ENCODE data around the gene MYOM3.
A peak's percentile ranks its signal among the peaks of the same experiment; 100 is the strongest.

Gene MYOM3

DNA sequence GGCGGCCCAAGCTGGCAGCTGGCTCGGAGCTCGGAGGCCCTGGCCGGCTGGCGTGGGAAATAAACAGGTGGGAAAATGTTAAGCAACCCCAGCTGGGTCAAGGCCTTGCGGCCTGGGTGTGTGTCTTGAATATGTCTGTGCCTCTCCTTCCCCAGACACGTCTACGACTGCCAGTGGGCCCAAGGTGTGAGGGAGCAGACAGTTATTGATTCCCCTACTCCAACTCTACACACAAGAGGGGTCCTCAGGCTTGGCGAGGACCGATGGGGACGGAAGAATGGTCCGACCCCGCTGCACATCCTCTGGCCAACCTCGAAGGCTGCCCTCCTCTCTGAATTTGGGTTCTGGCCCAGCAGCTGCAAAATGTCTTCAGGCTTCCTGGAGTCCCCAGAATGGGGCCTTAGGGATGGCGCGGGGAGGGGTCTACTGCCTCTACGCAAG, 28.8 kb upstream of the MYOM3 start:
- intact Hi-C loops (cut with DNase I): no loop called here
- DNase-seq: no peak

- no peak for DNase-seq
Observed at GRCh38 chr1:24139841-24140425, 28.0 kb upstream of the MYOM3 start.

GRCh38 chr1:24139222-24139489, 27.2 kb upstream of the MYOM3 start:
- intact Hi-C loops (cut with DNase I): no loop called here
- no peak for DNase-seq

More at GRCh38 chr1:24139841-24140425, 28.0 kb upstream of the MYOM3 start:
- intact Hi-C loops (cut with DNase I): no loop called here

DNA sequence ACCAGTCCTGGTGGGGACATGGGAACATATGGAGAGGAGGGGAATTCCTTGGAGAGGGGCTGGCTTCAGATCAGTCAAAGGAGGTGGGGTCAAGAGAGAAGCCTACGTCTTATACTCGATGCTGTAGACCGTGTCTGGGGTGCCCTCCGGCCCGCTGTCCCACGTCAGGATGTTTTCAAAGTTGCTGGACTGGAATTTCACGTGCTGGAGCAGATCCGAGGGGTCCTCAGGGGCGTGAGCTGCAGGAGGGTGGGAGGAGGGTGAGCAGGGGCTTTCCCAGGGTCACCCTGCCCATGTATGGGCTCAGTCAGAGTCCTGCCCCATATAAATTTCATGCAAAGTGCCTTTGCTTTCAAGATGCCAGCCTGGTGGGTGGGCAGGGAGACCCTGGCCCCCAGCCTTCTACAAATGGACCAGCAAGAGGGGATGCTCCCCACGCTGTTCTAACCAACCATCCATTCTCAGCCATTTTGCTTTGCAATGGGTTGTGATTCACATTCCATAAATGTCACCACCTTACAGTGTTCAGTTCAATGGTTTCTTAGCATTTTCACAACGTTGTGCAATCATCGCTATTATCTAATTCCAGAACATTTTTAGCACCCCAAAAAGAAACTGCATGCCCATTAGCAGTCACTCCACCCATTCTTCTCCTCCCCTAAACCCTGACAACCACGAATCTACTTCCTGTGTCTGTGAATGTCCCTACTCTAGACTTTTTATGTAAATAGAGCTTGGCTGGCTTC, 26.7 kb upstream of the MYOM3 start:
- intact Hi-C loops (cut with DNase I): no loop called here
- no peak for DNase-seq

GRCh38 chr1:24136956-24137539, 25.1 kb upstream of the MYOM3 start:
- intact Hi-C loops (cut with DNase I): no loop called here
- no peak for DNase-seq

- intact Hi-C loops (cut with DNase I): no loop called here
- DNase-seq: no peak
Observed at GRCh38 chr1:24134376-24134775, 22.4 kb upstream of the MYOM3 start.

DNA sequence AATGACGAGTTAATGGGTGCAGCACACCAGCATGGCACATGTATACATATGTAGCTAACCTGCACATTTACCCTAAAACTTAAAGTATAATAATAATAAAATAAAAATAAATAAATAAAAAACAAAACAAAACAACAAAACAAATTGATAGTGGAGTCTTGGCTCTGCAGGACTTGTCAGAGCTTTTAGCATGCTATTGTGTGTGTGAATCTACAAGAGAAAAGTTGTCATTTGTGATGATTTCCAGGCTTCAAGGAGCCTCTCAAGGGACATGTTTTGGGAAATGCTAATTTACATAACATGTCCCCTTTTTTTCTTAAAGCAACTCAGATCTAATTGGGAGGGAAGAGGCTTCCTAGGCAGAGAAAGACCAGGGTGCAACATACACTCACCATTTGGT, 21.9 kb upstream of the MYOM3 start:
- DNase-seq: no peak
- intact Hi-C loops (cut with DNase I): no loop called here

DNA sequence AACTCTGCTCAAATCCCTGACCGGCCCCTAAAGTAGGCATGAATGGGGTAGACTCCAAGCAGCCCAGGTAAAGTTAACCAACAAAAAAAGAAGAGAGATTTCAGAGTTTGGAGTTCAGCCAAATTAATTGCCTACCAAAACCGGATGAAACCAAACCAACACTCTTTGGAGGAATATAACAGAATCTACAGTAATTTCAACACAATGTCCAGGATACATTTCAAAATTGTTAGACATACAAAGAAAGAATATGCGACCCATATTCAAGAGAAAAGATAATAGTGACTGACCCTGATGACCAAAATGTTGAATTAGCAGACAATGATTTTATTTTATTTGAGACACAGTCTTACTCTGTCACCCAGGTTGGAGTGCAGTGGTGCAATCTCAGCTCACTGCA, 18.4 kb upstream of the MYOM3 start:
- DNase-seq: no peak
- intact Hi-C loops (cut with DNase I): no loop called here

GRCh38 chr1:24127801-24128363, 15.9 kb upstream of the MYOM3 start:
- intact Hi-C loops (cut with DNase I): no loop called here
- DNase-seq: peak in 1 of 42 donors; percentile 7

- intact Hi-C loops (cut with DNase I): no loop called here
- DNase-seq: no peak
Observed at GRCh38 chr1:24127134-24127800, 15.3 kb upstream of the MYOM3 start.

DNA sequence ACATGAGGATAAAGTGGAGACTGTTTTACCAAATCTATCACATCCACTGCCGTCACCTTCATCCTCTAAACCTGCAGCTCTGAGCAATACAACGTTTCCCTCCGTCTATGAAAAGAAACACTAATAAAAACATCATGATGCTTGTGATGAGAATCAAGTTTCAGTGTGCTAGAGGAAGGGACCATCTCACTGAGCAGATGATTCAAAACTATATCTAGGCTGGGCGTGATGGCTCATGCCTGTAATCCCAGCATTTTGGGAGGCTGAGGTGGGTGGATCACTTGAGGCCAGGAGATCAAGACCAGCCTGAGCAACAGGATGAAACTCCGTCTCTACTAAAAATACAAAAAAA, 14.7 kb upstream of the MYOM3 start:
- intact Hi-C loops (cut with DNase I): no loop called here
- no peak for DNase-seq

GRCh38 chr1:24126018-24126671, 14.2 kb upstream of the MYOM3 start:
- intact Hi-C loops (cut with DNase I): no loop called here
- peak in 2 of 42 donors; percentile 5 to 44 for DNase-seq

DNA sequence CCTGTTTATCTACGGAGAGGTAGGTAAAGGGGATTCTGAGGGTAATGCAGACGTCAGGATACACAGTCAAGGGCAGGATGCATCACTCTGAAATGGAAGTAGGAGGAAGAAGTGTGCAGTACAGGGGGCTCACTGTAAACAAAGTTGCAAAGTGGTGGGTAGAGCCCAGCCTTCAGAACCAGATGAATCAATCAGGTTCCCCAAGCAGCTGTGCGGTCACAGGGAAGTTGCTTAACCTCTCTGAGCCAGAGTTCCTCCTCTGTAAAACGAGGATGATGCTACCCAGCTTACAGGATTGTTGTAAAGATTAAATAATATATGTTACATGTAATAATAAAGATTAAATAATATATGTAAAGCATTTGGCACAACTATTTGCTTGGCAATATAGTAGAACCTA, 13.5 kb upstream of the MYOM3 start:
- intact Hi-C loops (cut with DNase I): no loop called here

GRCh38 chr1:24124980-24125379, 13.0 kb upstream of the MYOM3 start:
- intact Hi-C loops (cut with DNase I): no loop called here
- DNase-seq: no peak

More for the DNA sequence above, 13.5 kb upstream of the MYOM3 start:
- DNase-seq: no peak

GRCh38 chr1:24123611-24124010, 11.7 kb upstream of the MYOM3 start:
- intact Hi-C loops (cut with DNase I): no loop called here
- no peak for DNase-seq

- DNase-seq: no peak
- intact Hi-C loops (cut with DNase I): no loop called here
Observed at GRCh38 chr1:24122776-24123175, 10.8 kb upstream of the MYOM3 start.

- no peak for DNase-seq
- intact Hi-C loops (cut with DNase I): no loop called here
Observed at GRCh38 chr1:24121406-24121805, 9.5 kb upstream of the MYOM3 start.

DNA sequence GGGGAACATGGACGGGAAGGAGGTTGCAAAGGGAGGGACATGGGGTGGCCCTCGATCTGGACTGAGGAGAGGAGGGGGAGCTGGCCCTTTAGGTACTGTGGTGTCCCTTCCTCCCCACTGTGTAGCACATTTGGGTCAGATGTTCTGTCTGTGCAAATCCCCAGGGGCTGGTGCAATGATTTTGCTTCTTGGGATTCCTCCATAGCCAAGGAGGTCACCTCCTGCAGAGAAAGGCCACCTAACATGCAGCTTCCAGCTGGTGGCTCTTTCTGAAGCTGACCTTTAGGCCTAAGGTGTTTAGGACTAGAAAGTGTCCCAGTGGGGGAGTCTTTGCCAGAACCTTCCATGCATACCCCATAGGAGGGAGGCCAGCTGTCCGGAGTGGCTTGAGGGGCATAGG, 9.0 kb upstream of the MYOM3 start:
- intact Hi-C loops (cut with DNase I): no loop called here

DNA sequence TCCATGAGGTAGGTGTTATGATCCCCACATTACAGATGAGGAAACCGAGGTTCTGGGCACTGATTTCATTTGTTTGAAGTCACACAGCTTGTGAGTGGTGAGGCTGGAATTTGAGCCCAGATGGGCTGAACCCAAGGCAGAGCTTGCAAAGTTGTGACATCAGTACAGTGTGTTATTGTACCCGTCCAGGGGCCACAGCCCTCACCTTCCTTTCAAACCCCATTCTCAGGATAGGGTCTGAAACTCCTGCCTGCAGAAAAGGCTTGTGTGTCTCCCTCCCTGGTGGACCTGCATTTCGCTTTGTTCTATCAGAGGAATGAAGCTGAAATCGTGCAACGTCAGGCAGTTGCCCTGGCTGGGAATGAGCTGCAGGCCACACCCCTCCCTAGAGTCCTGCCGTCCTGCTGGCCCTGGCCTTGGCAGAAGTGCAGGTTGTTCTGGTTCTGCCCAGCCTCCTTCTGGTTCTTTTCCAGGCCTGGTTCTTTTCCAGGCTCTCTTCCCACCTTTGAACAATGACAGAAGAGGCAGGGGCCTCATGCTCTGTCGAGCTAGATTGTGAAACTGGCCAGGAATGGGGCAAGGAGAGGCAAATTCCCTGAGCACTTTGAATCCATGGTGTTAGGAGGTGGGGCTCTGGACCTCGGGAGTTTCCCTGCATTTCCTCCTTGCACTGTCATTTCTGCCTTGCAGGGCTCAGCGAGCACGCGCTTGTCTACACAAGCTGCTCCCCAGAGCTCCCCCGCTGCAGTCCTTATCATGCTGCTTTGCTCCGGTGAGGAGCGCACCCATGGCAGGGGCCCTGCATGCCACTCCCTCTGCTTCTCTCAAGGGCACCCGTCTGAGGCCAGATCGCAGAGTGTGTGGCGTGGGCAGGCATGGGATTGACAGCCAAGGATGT, 8.2 kb upstream of the MYOM3 start:
- intact Hi-C loops (cut with DNase I): no loop called here
- DNase-seq: no peak

More for the DNA sequence above, 9.0 kb upstream of the MYOM3 start:
- DNase-seq: no peak

Data from head of caudate nucleus (tissue), 42 donors.